Neuronal stem cell (in vitro differentiated cells): ENCODE results near the gene IGDCC3.
A peak's percentile ranks its signal among the peaks of the same experiment; 100 is the strongest.

Experiments
- DNase-seq: peaks from one replicate; pipeline ENCODE4 v3.0.0-alpha.2; 2013; ENCODE audit warnings: low spot score
- H2AFZ ChIP-seq: one replicate; pipeline ENCODE4 v1.6.1; 2013; ENCODE audit warnings: mild to moderate bottlenecking, low read length, inconsistent platforms
- H2AK5ac ChIP-seq: 2 replicates; pipeline ENCODE4 v1.6.1; 2013; ENCODE audit warnings: low read depth, mild to moderate bottlenecking, inconsistent platforms, low read length, moderate library complexity, mixed read lengths
- H2BK120ac ChIP-seq: 2 replicates; pipeline ENCODE4 v1.6.1; 2013; ENCODE audit warnings: low read depth, mild to moderate bottlenecking, inconsistent platforms, low read length, moderate library complexity, mixed read lengths
- H2BK12ac ChIP-seq: one replicate; pipeline ENCODE4 v1.6.1; 2013; ENCODE audit warnings: low read length, inconsistent platforms
- H2BK15ac ChIP-seq: 2 replicates; pipeline ENCODE4 v1.6.1; 2013; ENCODE audit warnings: mild to moderate bottlenecking, low read length, inconsistent platforms, mixed read lengths
- H2BK5ac ChIP-seq: one replicate; pipeline ENCODE4 v1.6.1; 2013; ENCODE audit warnings: inconsistent platforms, mild to moderate bottlenecking, low read length, moderate library complexity
- H3K14ac ChIP-seq: one replicate; pipeline ENCODE4 v1.6.1; 2013; ENCODE audit warnings: low read length, inconsistent platforms
- H3K18ac ChIP-seq: 2 replicates; pipeline ENCODE4 v1.6.1; 2013; ENCODE audit warnings: low read length, inconsistent platforms
- H3K23ac ChIP-seq: 2 replicates; pipeline ENCODE4 v1.6.1; 2013; ENCODE audit warnings: low read depth, mild to moderate bottlenecking, mixed read lengths, low read length, inconsistent platforms; ENCODE audit not compliant: poor library complexity
- H3K27ac ChIP-seq: replicated peaks from 3 replicates; pipeline ENCODE4 v1.5.1; 2013; ENCODE audit warnings: low read length, inconsistent platforms
- H3K27me3 ChIP-seq, 3 experiments: 2 replicates each; pipeline ENCODE4 v1.6.1; 2013; ENCODE audit warnings: low read length in 3 of 3, mild to moderate bottlenecking in 2 of 3, inconsistent platforms in 1 of 3, low read depth in 1 of 3, mixed read lengths in 1 of 3, moderate library complexity in 1 of 3; ENCODE audit not compliant: control insufficient read depth in 3 of 3, insufficient read depth in 3 of 3
- H3K36me3 ChIP-seq, 2 donors: replicated peaks in 1 of 2; 2 replicates each; pipeline ENCODE4 v1.6.1; 2013; ENCODE audit warnings: low read length in 2 of 2; ENCODE audit not compliant: control insufficient read depth in 2 of 2, insufficient read depth in 2 of 2
- H3K4ac ChIP-seq: 2 replicates; pipeline ENCODE4 v1.6.1; 2013; ENCODE audit warnings: inconsistent platforms, mild to moderate bottlenecking, low read length, moderate library complexity
- H3K4me1 ChIP-seq, 2 donors: 1 replicate in 1 of 2; 2 replicates in 1 of 2; pipeline ENCODE4 v1.6.1; 2013; ENCODE audit warnings: low read length in 2 of 2, low read depth in 1 of 2; ENCODE audit not compliant: control insufficient read depth in 2 of 2, insufficient read depth in 1 of 2
- H3K4me2 ChIP-seq: one replicate; pipeline ENCODE4 v1.6.1; 2013; ENCODE audit warnings: mild to moderate bottlenecking, low read length, inconsistent platforms; ENCODE audit not compliant: insufficient read depth, poor library complexity, severe bottlenecking
- H3K4me3 ChIP-seq, 2 donors: 2 replicates each; pipeline ENCODE4 v1.5.1; 2013; ENCODE audit warnings: low read length in 2 of 2, mild to moderate bottlenecking in 2 of 2, inconsistent platforms in 1 of 2, moderate library complexity in 1 of 2
- H3K79me1 ChIP-seq: one replicate; pipeline ENCODE4 v1.6.1; 2013; ENCODE audit warnings: low read depth, mild to moderate bottlenecking, inconsistent platforms, low read length, moderate library complexity
- H3K9ac ChIP-seq: one replicate; pipeline ENCODE4 v1.6.1; 2013; ENCODE audit warnings: mild to moderate bottlenecking, low read depth, low read length, inconsistent platforms; ENCODE audit not compliant: poor library complexity
- H3K9me3 ChIP-seq, 2 donors: replicated peaks in 1 of 2; 2 replicates each; pipeline versions ENCODE3 to v1.6.1; 2013; ENCODE audit warnings: low read length in 2 of 2, mild to moderate bottlenecking in 2 of 2, inconsistent platforms in 1 of 2, low read depth in 1 of 2, mixed read lengths in 1 of 2, moderate library complexity in 1 of 2; ENCODE audit not compliant: control insufficient read depth in 2 of 2, insufficient read depth in 1 of 2
- H4K8ac ChIP-seq: one replicate; pipeline ENCODE4 v1.6.1; 2013; ENCODE audit warnings: low read depth, mild to moderate bottlenecking, inconsistent platforms, low read length, moderate library complexity
- H4K91ac ChIP-seq: one replicate; pipeline ENCODE4 v1.6.1; 2013; ENCODE audit warnings: low read length, low read depth, mild to moderate bottlenecking, inconsistent platforms; ENCODE audit not compliant: poor library complexity
- WGBS, 2 donors: extraction: QIAGEN DNeasy Blood & Tissue Kit; methylation state at CpG; one replicate each; pipeline ENCODE4 v1.1.7; 2013; ENCODE audit warnings: missing lambda C conversion rate in 2 of 2, mixed read lengths in 1 of 2; ENCODE audit not compliant: insufficient read length in 2 of 2, insufficient replicate concordance in 1 of 2; ENCODE audit errors: extremely low coverage in 2 of 2; 5-methylcytosine and 5-hydroxymethylcytosine counted together

IGDCC3 gene

DNA sequence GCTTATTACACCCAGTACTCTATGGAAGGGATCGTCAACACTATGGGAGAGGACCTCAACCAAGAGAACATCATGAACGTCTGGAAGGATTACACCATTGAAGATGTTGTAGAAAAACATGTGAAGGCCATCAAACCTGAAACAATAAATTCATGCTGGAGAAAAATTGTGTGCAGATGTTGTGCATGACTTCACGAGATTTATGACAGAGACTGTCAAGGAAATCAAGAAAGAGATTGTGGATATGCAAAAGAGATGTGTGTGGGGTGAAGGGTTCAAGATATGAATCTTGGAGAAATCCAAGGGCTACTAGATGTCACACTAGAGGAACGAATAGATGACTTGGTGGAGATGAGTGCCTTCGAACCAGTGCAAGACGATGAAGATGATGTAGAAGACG lies 87.6 kb downstream of the IGDCC3 start:
- H3K4me1 ChIP-seq = peaks cover 8 to 15% of the 10 kb centered on the region in 2 donors
- no peaks in the 10 kb centered on the region for H3K36me3 ChIP-seq
- no peak overlapping the region for H3K23ac ChIP-seq
- no peak overlapping the region for H2BK5ac ChIP-seq
- no peaks in the 10 kb centered on the region for H3K9me3 ChIP-seq
- no peak overlapping the region for H2BK120ac ChIP-seq
- H2AFZ ChIP-seq = no peak overlapping the region
- H2BK12ac ChIP-seq = no peak overlapping the region
- no peak overlapping the region for H3K4me3 ChIP-seq
- H2AK5ac ChIP-seq = no peak overlapping the region
- H3K14ac ChIP-seq = no peak overlapping the region
- no peak overlapping the region for H3K18ac ChIP-seq
- DNase-seq = no peak
- no peaks in the 10 kb centered on the region for H3K27me3 ChIP-seq
- no peak overlapping the region for H3K4me2 ChIP-seq
- no peak overlapping the region for H4K8ac ChIP-seq
- H3K9ac ChIP-seq = no peak overlapping the region
- H2BK15ac ChIP-seq = no peak overlapping the region
- H3K27ac ChIP-seq = no peak overlapping the region
- H3K79me1 ChIP-seq = no peaks in the 10 kb centered on the region
- H4K91ac ChIP-seq = no peak overlapping the region
- no peak overlapping the region for H3K4ac ChIP-seq
- WGBS, 2 donors = no CpG with 5 or more reads among the region's 7 CpGs

- H3K4me1 ChIP-seq = peaks cover 8 to 15% of the 10 kb centered on the region in 2 donors
- no peaks in the 10 kb centered on the region for H3K36me3 ChIP-seq
- no peak overlapping the region for H3K18ac ChIP-seq
- no peak overlapping the region for H3K14ac ChIP-seq
- no peak overlapping the region for H3K4ac ChIP-seq
- H3K27me3 ChIP-seq = no peaks in the 10 kb centered on the region
- no peak for DNase-seq
- no peak overlapping the region for H2BK15ac ChIP-seq
- no peak overlapping the region for H4K91ac ChIP-seq
- no peak overlapping the region for H3K4me3 ChIP-seq
- H2BK5ac ChIP-seq = no peak overlapping the region
- H4K8ac ChIP-seq = no peak overlapping the region
- no CpG with 5 or more reads among the region's 7 CpGs for WGBS, 2 donors
- H3K9ac ChIP-seq = no peak overlapping the region
- no peak overlapping the region for H2BK12ac ChIP-seq
- H3K4me2 ChIP-seq = no peak overlapping the region
- H3K9me3 ChIP-seq = no peaks in the 10 kb centered on the region
- H3K27ac ChIP-seq = no peak overlapping the region
- H3K79me1 ChIP-seq = no peaks in the 10 kb centered on the region
- no peak overlapping the region for H2AK5ac ChIP-seq
- H3K23ac ChIP-seq = no peak overlapping the region
- H2BK120ac ChIP-seq = no peak overlapping the region
- H2AFZ ChIP-seq = no peak overlapping the region
These were observed 88.4 kb downstream of the IGDCC3 start for GRCh38 chr15:65289261-65289854.

DNA sequence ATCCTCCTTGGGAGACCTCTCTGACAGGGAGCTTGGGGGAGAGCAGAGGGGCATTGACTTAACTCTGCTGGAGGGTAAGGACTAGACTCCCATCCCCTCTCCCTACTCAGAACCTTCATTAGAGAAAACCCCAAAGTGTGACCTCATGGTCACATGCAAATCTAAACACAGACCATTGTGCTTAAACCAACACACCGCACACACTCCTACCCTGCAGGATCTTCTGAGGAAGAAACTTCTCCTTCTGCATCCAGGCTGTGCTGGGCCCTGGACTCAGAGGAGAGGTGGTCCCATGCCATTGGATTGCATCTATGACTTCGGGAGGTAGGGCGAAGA lies 90.3 kb downstream of the IGDCC3 start:
- Histone ChIP-seq H2BK15ac (peak overlapping the region; percentile 12), H3K14ac (no peak overlapping the region), H2BK120ac (no peak overlapping the region), H3K9ac (no peak overlapping the region), H2BK5ac (no peak overlapping the region), H2AK5ac (no peak overlapping the region), H3K18ac (peak overlapping the region; percentile 33), H4K91ac (no peak overlapping the region), H3K23ac (no peak overlapping the region), H2AFZ (peak overlapping the region; percentile 90), H3K4me1 (peaks cover 8 to 13% of the 10 kb centered on the region in 2 donors), H3K27ac (no peak overlapping the region), H3K79me1 (no peaks in the 10 kb centered on the region), H4K8ac (no peak overlapping the region), H3K9me3 (no peaks in the 10 kb centered on the region), H3K36me3 (peaks cover 2 to 9% of the 10 kb centered on the region in 2 donors), H3K4ac (no peak overlapping the region), H3K4me3 (no peak overlapping the region), H2BK12ac (no peak overlapping the region), H3K4me2 (no peak overlapping the region), H3K27me3 (no peaks in the 10 kb centered on the region)
- whole genome bisulfite sequencing, 2 donors = no CpG with 5 or more reads among the region's 3 CpGs
- DNase-seq = no peak

DNA sequence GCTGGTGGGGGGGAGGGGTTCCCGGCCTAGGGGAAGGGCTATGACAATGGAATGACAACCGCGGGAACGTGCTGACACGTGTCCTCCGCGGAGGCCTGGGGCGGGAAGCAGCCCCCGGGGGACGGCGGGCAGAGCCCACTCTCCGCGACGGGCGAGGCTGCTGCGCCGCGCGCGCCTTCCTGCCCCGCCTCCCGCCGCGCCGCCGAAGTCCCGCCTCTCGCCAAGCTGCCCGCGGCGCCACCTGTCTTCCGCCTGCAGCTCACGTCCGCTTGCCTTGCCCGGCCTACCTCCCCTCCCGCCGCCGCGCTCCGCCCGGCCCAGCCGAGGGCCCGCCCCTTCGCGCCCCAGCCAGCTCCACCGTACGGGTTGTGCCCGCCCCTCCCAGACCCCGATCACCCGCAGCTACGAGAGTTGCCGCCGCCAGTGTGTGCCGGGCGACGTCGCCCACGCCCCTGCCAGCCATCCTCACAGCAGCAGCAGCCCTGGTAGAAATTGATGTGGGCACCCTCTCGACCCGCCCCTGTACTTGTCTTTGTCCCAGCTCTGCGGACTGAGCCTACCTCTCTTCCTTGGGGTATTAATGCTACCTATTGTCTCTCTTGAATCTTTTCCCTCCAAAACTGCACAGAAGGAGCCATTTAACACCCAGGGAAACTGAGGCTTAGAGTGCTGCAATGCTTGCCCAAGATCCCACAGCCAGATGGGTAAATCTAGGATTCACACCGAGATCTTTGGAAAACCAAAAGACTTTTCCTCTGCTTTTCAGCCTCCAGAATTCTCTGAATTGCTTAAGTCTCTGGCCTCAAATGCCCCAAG lies 90.9 kb downstream of the IGDCC3 start, which contains the start of gene PARP16:
PARP16 (minus strand) TSS at position 180 of the 816 bp plus-strand sequence. CDS start 457 bp downstream, outside the sequence.
- Histone ChIP-seq H2BK12ac (no peak within 1 kb of the TSS), H4K8ac (no peak within 1 kb of the TSS), H3K36me3 (peaks cover 2 to 9% of the 10 kb centered on the region in 2 donors), H4K91ac (no peak within 1 kb of the TSS), H2BK5ac (peak within 1 kb of the TSS; percentile 76), H2AFZ (peak within 1 kb of the TSS; percentile 90), H3K27ac (peak within 1 kb of the TSS; percentile 83), H2BK120ac (no peak within 1 kb of the TSS), H3K23ac (peak within 1 kb of the TSS; percentile 58), H3K18ac (peak within 1 kb of the TSS; percentile 94), H2AK5ac (no peak within 1 kb of the TSS), H3K4ac (no peak within 1 kb of the TSS), H3K4me2 (peak within 1 kb of the TSS; percentile 85), H3K4me3 (peak within 1 kb of the TSS; percentile 58 to 81), H3K14ac (no peak within 1 kb of the TSS), H3K27me3 (no peaks in the 10 kb centered on the region), H2BK15ac (peak within 1 kb of the TSS; percentile 12), H3K79me1 (no peaks in the 10 kb centered on the region), H3K9ac (peak within 1 kb of the TSS; percentile 94), H3K4me1 (peaks cover 8 to 13% of the 10 kb centered on the region in 2 donors), H3K9me3 (no peaks in the 10 kb centered on the region)
- no CpG with 5 or more reads among the region's 62 CpGs for WGBS, 2 donors
- DNase-seq = peak; percentile 86
